ENCODE results near the gene ZNF263. TPM values are rescaled to one million over a fixed set of nuclear protein-coding genes. Genes with fewer than 3 reads are reported as not detected.

The ZNF263 gene
- total and polyA plus RNA-seq, 2 of the 13 experiments (the other 11 are each of a cell fraction or from before 2014, with no cell fraction given), result 10.2 to 41.2 TPM

DNA sequence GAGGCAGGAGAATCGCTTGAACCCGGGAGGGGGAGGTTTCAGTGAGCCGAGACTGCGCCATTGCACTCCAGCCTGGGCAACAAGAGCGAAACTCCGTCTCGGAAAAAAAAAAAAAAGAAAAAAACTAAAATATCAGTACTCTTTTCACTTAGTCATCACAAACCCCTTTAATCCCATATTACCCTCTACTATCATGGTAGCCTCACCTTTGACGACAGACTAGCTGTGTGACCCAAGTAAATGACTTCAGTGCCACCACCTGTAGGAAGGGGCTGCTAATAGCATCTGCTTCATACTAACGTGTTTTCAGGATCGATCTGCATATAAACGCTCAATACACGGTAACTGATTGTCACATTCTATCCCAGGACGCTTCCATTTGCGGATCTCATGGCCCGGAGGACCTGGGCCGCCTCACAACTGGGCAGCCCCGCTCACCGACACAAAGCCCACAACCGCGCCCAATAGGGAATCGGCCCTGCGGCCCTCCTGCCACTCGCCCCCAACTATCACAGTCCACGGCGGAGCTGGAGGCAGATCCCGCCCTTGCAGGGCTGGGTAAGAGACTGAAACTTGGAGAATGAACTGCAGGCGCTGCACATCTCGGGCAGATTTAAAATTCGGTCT is 1.1 kb upstream of the ZNF263 start (continued):
- no peak for TF ChIP-seq NFKBIZ (CRISPR knock-in tag; IDR thresholded peaks at IDR 0.05)
- TF ChIP-seq ONECUT2 (CRISPR knock-in tag; IDR thresholded peaks at IDR 0.05), result 0 out of 2 replicates have a peak, but pooled peaks have one; percentile 20
- TF ChIP-seq ZNF337 (CRISPR knock-in tag; IDR thresholded peaks at IDR 0.05; ENCODE audit: borderline replicate concordance, low read depth), result no peak
- TF ChIP-seq, protein P1, sequence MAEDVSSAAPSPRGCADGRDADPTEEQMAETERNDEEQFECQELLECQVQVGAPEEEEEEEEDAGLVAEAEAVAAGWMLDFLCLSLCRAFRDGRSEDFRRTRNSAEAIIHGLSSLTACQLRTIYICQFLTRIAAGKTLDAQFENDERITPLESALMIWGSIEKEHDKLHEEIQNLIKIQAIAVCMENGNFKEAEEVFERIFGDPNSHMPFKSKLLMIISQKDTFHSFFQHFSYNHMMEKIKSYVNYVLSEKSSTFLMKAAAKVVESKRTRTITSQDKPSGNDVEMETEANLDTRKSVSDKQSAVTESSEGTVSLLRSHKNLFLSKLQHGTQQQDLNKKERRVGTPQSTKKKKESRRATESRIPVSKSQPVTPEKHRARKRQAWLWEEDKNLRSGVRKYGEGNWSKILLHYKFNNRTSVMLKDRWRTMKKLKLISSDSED (CRISPR knock-in tag; IDR thresholded peaks at IDR 0.05), result no peak
- TF ChIP-seq, protein P2, sequence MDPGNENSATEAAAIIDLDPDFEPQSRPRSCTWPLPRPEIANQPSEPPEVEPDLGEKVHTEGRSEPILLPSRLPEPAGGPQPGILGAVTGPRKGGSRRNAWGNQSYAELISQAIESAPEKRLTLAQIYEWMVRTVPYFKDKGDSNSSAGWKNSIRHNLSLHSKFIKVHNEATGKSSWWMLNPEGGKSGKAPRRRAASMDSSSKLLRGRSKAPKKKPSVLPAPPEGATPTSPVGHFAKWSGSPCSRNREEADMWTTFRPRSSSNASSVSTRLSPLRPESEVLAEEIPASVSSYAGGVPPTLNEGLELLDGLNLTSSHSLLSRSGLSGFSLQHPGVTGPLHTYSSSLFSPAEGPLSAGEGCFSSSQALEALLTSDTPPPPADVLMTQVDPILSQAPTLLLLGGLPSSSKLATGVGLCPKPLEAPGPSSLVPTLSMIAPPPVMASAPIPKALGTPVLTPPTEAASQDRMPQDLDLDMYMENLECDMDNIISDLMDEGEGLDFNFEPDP (CRISPR knock-in tag; conservative IDR thresholded peaks at IDR 0.05), result 0 out of 2 replicates have a peak, but pooled peaks have one; percentile 30
- TF ChIP-seq ZNF431 (CRISPR knock-in tag; IDR thresholded peaks at IDR 0.05; ENCODE audit: borderline replicate concordance, low read depth), result no peak
- 0 out of 2 replicates have a peak, but pooled peaks have one; percentile 59 for TF ChIP-seq PRMT3 (CRISPR knock-in tag; IDR thresholded peaks at IDR 0.05; ENCODE audit: borderline replicate concordance, low read depth)
- TF ChIP-seq HMG20B (CRISPR knock-in tag; conservative IDR thresholded peaks at IDR 0.05), result no peak
- TF ChIP-seq, protein P3, sequence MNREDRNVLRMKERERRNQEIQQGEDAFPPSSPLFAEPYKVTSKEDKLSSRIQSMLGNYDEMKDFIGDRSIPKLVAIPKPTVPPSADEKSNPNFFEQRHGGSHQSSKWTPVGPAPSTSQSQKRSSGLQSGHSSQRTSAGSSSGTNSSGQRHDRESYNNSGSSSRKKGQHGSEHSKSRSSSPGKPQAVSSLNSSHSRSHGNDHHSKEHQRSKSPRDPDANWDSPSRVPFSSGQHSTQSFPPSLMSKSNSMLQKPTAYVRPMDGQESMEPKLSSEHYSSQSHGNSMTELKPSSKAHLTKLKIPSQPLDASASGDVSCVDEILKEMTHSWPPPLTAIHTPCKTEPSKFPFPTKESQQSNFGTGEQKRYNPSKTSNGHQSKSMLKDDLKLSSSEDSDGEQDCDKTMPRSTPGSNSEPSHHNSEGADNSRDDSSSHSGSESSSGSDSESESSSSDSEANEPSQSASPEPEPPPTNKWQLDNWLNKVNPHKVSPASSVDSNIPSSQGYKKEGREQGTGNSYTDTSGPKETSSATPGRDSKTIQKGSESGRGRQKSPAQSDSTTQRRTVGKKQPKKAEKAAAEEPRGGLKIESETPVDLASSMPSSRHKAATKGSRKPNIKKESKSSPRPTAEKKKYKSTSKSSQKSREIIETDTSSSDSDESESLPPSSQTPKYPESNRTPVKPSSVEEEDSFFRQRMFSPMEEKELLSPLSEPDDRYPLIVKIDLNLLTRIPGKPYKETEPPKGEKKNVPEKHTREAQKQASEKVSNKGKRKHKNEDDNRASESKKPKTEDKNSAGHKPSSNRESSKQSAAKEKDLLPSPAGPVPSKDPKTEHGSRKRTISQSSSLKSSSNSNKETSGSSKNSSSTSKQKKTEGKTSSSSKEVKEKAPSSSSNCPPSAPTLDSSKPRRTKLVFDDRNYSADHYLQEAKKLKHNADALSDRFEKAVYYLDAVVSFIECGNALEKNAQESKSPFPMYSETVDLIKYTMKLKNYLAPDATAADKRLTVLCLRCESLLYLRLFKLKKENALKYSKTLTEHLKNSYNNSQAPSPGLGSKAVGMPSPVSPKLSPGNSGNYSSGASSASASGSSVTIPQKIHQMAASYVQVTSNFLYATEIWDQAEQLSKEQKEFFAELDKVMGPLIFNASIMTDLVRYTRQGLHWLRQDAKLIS (CRISPR knock-in tag; IDR thresholded peaks at IDR 0.05), result no peak; the same call in 1 of the 2 replicates
- TF ChIP-seq KLF15 (CRISPR knock-in tag; IDR thresholded peaks at IDR 0.05; ENCODE audit: borderline replicate concordance), result no peak
- TF ChIP-seq FOXK2 (IDR thresholded peaks at IDR 0.05), result no peak
- TF ChIP-seq ZNF775 (CRISPR knock-in tag; IDR thresholded peaks at IDR 0.05; ENCODE audit: borderline replicate concordance), result 0 out of 2 replicates have a peak, but pooled peaks have one; percentile 18
- TF ChIP-seq, protein P4, sequence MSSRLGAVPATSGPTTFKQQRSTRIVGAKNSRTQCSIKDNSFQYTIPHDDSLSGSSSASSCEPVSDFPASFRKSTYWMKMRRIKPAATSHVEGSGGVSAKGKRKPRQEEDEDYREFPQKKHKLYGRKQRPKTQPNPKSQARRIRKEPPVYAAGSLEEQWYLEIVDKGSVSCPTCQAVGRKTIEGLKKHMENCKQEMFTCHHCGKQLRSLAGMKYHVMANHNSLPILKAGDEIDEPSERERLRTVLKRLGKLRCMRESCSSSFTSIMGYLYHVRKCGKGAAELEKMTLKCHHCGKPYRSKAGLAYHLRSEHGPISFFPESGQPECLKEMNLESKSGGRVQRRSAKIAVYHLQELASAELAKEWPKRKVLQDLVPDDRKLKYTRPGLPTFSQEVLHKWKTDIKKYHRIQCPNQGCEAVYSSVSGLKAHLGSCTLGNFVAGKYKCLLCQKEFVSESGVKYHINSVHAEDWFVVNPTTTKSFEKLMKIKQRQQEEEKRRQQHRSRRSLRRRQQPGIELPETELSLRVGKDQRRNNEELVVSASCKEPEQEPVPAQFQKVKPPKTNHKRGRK (CRISPR knock-in tag; IDR thresholded peaks at IDR 0.05), result no peak
- no peak for TF ChIP-seq MATR3 (CRISPR knock-in tag; IDR thresholded peaks at IDR 0.05)
- no peak for TF ChIP-seq NAIF1 (CRISPR knock-in tag; IDR thresholded peaks at IDR 0.05; ENCODE audit: borderline replicate concordance)
- TF ChIP-seq ZNF430 (CRISPR knock-in tag; IDR thresholded peaks at IDR 0.05), result 0 out of 2 replicates have a peak, but pooled peaks have one; percentile 6
- TF ChIP-seq ZNF44 (CRISPR knock-in tag; IDR thresholded peaks at IDR 0.05), result no peak; the same call in 1 of the 2 replicates
- no peak for TF ChIP-seq ZNF746 (CRISPR knock-in tag; IDR thresholded peaks at IDR 0.05)
- TF ChIP-seq, protein P5, sequence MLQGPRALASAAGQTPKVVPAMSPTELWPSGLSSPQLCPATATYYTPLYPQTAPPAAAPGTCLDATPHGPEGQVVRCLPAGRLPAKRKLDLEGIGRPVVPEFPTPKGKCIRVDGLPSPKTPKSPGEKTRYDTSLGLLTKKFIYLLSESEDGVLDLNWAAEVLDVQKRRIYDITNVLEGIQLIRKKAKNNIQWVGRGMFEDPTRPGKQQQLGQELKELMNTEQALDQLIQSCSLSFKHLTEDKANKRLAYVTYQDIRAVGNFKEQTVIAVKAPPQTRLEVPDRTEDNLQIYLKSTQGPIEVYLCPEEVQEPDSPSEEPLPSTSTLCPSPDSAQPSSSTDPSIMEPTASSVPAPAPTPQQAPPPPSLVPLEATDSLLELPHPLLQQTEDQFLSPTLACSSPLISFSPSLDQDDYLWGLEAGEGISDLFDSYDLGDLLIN (CRISPR knock-in tag; IDR thresholded peaks at IDR 0.05; ENCODE audit: borderline replicate concordance), result peak; percentile 75; the same call in 1 of the 2 replicates
- no peak; the same call in 1 of the 2 replicates for TF ChIP-seq ZNF747 (CRISPR knock-in tag; IDR thresholded peaks at IDR 0.05; ENCODE audit: borderline replicate concordance)

All from HepG2 (cell line).